Activated CD4-positive, alpha-beta T cell treated with anti-CD3 and anti-CD28 coated beads, Interleukin-2, amount 50 U/mL, for 48 hours (primary cell): ENCODE measurements around the gene PSMD11.
"Not testable (repeated sequence)": the region's sequence is repeated elsewhere in the genome, so short reads cannot be mapped to it uniquely, and the experiment has no call there.

Experiments used
- DNase-seq, 2 experiments: peaks; one replicate each; pipeline ENCODE4 v3.0.0-alpha.2; 2020

Gene PSMD11

GRCh38 chr17:32444301-32445073 is at the start of gene PSMD11:
Gene PSMD11 (plus strand): TSS chr17:32444510. CDS start chr17:32444524, 14 bp downstream.
- DNase-seq: peak; percentile 99

- DNase-seq: no peak
Observed at GRCh38 chr17:32396343-32396742, 48.0 kb upstream of the PSMD11 start.

DNA sequence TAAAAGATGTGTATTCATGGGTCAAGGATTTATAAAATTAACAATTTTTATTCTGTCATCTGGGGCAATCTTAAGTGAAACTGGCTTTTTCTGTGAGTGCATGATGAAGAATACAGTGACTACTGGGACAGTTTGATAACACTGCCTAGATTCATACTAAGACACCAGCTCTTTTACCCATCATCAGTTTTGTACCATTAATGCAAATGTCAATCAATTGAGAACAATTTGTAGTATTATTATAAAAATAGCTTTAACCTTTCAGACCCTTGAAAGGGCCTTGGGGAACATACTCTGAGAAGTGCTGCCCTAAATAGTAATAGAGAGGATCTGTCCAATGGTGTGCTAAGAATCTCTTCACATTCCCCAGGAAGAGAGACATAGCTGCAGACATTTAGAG is 45.4 kb upstream of the PSMD11 start:
- DNase-seq: no peak

DNA sequence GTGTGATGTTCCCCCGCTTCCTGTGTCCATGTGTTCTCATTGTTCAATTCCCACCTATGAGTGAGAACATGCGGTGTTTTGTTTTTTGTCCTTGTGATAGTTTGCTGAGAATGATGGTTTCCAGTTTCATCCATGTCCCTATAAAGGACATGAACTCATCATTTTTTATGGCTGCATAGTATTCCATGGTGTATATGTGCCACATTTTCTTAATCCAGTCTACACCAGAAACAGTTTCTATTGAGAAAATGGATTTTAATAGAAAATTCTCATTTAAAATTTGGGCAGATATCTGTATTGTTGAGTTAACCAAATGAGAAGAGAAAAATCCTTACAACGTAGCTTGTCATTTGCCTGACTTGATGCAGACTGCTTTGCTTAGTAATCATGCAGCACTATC is 34.2 kb upstream of the PSMD11 start:
- not testable (repeated sequence) for DNase-seq

- no peak for DNase-seq
Observed at GRCh38 chr17:32426894-32427293, 17.4 kb upstream of the PSMD11 start.

GRCh38 chr17:32429598-32429997 is 14.7 kb upstream of the PSMD11 start:
- DNase-seq: no peak

GRCh38 chr17:32440722-32441121 is 3.6 kb upstream of the PSMD11 start:
- DNase-seq: no peak

DNA sequence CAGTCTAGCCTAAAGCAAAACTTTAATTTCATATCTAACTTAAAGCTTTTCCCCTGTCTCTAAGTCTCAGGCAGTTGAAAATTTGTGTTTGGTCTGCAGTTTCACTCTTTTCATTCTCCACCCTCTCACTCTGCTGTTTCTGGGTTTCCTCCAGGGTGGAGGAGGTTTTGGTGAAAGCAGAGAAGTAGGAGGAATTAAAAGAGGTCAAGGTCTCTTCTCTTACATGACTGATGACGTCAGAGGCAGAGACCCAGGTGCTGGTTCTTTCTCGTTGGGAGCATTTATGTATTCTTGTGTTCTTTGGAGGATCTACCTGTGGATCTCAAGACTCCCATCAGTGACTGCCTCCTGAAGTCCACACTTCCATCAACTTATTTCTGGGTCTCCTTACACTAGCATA is 2.4 kb upstream of the PSMD11 start:
- DNase-seq: no peak

DNA sequence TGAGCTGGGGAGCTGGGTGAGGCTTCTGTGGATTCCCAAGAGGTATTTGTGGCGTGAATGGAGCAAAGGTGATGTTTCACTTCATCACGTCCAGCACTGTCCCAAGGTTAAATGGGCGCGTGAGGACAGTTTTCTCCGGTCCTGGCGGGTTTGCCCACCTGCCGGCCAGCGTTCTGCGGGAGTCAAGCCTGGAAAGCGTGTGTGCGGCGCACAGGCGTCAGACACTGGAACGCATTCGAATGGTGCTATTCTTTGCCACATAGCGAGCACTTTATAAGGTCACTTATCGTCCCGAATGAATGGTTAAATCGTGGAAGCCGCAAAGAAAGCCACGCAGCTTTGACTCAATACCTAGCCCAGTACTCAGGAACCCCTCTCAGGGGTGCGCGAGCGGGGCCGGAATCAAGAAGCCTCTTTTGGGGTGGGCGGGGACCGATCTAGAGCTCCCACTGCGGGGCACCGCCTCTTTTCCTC is 446 bp upstream of the PSMD11 start:
- no peak for DNase-seq

DNA sequence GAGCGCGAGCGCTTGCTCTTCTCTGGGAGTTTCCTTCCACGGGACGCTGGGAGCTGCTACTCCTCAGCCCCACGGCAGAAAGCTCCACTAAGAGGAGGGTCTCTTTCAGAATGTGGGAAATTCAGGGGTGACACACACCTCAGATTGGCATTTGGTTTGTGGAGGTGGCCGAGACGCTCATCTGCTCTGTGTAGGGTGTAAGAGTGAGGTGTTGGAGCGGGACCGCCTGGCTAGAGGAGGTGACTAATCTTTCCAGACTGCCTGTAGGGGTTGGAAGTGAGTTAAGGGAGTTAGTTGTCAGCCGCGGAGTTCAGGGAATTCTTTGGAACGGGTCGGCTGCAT is 735 bp downstream of the PSMD11 start:
- peak; percentile 40 to 57 for DNase-seq

- DNase-seq: no peak
Observed at GRCh38 chr17:32445497-32445896, 1.2 kb downstream of the PSMD11 start.

GRCh38 chr17:32445971-32446370 is 1.7 kb downstream of the PSMD11 start:
- DNase-seq: no peak

GRCh38 chr17:32446949-32447348 is 2.6 kb downstream of the PSMD11 start:
- no peak for DNase-seq

- no peak for DNase-seq
Observed at GRCh38 chr17:32449963-32450362, 5.7 kb downstream of the PSMD11 start.

DNA sequence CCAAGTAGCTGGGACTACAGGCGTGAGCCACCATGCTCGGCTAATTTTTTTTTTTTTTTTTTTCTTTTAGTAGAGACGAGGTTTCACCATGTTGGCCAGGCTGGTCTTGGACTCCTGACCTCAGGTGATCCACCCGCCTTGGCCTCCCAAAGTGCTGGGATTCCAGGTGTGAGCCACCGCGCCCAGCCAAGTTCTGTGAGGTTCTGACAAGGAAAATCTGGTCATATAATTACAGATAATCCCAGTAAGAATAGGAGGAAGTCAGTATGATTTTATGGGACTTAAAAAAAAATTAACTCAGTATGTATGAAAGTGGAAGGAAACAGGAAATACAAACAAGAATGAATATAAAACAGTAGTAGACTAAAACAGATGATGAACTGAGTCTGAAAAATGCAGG is 6.1 kb downstream of the PSMD11 start:
- not testable (repeated sequence) for DNase-seq

DNA sequence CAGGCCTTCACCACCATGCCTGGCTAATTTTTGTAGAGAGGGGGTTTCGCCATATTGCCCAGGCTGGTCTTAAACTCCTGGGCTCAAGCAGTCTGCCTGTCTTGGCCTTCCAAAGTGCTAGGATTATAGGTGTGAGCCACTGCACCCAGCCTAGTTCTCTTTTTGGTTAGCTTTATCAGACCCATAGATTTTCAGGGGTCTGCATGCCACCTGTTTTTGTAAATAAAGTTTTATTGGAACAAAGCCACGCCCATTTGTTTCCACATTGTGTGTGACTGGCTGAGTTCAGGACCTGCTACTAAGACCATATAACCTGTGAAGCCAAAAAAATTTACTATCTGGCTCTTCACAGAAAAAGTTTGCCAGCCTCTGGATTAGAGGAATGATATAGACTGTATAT is 7.6 kb downstream of the PSMD11 start:
- DNase-seq: no peak

- DNase-seq: no peak
Observed at GRCh38 chr17:32452281-32452680, 8.0 kb downstream of the PSMD11 start.

DNA sequence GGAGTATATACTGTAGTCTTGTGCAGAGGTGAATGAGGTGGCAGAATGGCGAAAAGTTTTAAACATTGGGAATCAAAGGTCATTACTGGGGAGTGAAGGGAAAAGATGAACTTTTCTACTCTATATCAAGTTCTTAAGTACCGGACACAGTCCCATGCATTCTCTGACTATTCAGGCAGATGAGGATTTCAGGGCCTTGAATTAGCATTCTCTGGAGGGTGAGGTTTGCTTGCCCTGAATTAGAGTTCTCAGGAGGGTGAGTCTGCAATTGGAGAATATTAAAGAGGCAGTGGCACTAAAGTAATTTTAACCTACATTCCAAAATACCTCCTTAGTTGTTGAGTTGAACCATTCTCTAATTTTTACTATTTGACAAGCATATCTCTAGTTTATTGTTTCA is 9.1 kb downstream of the PSMD11 start:
- DNase-seq: no peak

GRCh38 chr17:32458371-32458770 is 14.1 kb downstream of the PSMD11 start:
- DNase-seq: no peak

GRCh38 chr17:32460054-32460453 is 15.7 kb downstream of the PSMD11 start:
- no peak for DNase-seq

DNA sequence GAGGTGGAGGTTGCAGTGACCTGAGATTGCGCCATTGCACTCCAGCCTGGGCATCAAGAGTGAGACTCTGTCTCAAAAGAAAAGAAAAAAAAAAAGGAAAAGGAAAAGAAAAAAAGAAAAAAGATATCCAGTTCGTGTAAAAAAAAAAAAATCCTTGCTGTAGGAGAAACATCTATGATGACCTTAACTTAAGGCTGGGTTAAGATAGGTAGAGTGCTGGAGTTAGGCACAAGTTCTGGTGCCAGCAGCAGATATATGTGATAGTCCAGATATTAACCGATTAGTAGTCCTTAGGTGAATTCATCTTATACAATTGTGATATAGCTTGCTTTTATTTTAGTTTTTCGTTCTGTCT is 17.2 kb downstream of the PSMD11 start:
- DNase-seq: no peak

GRCh38 chr17:32461853-32462617 is 17.7 kb downstream of the PSMD11 start:
- DNase-seq: peak; percentile 68 to 78

DNA sequence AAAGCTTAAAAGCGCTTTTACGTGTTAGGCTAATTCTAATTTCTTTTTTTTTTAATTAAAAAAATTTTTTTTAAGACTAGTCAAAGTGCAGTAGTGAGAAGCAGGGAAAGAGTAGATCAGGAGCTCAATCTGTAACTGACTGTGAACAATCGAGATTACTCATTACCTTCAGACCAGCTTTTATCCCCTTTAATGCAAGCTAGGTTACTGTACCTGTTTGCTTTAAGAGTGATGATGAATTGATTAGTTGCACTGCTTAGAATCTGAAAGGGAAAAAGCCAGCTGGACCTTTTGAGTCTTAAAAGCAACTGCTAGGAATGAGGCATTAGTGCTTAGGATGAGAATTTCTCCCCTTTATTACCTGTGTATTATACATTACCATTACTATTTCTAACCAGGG is 19.0 kb downstream of the PSMD11 start:
- DNase-seq: no peak

DNA sequence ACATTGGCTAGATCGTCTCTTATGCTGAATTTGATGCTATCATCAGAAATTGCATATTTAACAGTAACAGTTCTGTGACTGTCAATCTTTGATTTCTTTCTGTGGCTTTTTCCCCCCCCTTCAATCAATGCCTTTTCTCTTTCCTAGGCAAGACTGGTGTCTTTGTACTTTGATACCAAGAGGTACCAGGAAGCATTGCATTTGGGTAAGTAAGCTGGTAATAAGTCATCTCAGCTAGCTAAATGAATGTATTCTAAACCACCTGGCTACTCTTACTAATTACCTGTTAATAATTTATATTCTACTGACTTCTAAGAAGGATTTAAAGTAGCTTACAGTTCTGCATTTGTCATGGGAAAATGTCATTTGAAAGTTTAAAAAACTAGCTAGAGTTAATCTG is 20.1 kb downstream of the PSMD11 start:
- DNase-seq: no peak

DNA sequence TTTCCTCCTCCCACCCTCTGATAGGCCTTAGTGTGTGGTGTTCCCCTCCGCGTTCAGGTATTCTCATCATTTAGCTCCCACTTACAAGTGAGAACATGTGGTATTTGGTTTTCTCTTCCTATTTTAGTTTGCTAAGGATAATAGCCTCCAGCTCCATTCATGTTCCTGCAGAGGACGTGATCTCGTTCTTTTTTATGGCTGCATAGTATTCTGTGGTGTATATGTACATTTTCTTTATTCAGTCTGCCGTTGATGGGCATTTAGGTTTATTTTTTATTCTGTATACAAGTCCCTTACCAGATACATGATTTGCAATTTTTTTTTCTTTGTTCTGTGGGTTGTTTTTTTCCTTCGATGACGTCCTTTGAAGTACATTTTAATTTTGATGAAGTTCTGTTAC is 23.6 kb downstream of the PSMD11 start:
- DNase-seq: no peak
